NCI-H2196 treated with DMSO at 0.1 percent for 48 hours (cell line): ENCODE data around the gene IL17RD.

Experiments used
- DNase-seq: peaks from one replicate; lab custom pipeline; 2025; ENCODE audit not compliant: unreplicated experiment; lab: John Stamatoyannopoulos, UW

IL17RD gene

DNA sequence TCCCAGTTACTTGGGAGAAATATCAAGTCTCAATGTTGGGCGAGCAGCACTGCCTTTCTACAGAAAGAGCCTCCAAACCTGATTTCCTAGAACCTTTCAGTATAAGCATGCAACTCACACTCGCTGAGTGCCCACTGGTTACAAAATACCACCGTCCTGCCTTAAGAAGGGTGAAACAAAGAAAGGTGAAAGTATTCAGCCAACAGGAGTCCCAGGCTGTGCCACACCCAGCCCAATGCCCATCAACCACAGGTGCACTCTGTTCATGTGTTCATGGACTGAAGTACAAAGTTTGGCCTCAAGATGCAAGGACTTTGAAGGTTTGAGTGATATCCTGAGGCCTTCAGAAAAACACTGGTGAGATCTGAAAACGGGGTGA is 34.0 kb downstream of the IL17RD start:
- DNase-seq, result no peak

DNA sequence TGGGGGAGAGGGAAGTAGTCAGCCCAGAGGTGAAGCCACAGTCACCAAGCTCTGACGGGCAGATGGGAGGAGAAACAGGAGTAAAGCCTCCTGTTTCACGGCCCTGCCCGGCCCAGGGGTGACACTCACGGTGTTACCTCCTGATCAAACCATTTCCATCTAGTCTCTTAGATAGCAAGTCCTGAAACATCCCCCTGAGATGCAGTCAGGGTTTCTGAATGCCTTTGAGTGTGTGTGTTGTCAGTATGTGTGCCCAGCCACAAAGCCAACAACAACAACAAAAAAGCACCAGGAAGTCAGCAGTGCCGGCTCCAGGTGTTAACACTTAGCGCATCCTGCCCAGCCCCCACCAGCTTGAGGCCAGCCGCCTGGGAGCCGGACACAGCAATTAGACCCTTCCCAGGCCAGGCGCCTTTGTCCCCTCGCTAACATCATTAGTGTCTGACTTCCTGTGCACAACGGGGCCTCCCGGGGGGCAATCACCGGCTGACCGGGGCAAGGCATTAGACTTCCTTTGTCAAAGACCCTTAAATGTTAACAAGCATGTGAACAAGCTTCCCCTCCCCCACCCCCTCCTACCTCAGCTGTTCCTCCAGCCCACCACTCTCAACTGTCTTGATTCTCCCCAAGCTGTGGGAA is 34.5 kb downstream of the IL17RD start:
- DNase-seq, result no peak

DNA sequence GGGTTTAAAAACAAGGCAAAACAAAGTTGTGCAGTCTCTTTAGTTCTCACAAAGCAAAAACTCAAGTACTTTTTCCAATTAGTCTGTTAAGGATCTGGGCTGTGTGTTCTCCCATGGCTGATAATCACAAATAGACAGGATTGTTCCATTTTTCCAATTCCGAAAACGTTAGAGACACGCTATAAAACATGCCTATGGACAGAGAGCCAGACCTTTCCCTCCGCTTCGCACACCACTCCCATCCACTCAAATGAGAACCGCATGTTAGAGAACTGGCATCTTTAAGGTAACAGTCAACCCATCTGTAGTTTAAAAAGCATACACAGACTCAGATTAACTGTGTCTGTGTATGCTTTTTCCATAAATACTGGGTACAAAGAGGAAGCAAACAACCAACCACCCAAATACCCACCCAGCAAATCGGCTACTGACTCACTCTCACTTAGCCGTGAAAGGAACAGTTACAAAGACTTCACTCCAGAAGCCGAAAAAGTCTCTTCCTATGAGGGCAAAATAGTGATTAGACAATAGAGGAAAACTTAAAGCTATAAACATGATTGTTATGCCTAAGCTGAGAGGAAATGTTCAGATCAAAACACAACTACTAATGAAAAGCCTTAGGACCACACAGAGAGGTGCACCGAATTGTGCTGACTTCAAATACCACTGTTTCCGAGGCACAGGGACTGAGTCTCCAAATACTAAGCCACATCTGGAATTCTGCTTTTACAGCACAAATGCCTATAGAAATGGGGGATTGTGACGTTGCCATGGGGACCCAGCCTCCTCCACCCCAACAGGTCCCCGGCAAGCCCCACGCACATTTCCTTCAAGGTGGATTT is 36.1 kb downstream of the IL17RD start:
- DNase-seq, result no peak

DNA sequence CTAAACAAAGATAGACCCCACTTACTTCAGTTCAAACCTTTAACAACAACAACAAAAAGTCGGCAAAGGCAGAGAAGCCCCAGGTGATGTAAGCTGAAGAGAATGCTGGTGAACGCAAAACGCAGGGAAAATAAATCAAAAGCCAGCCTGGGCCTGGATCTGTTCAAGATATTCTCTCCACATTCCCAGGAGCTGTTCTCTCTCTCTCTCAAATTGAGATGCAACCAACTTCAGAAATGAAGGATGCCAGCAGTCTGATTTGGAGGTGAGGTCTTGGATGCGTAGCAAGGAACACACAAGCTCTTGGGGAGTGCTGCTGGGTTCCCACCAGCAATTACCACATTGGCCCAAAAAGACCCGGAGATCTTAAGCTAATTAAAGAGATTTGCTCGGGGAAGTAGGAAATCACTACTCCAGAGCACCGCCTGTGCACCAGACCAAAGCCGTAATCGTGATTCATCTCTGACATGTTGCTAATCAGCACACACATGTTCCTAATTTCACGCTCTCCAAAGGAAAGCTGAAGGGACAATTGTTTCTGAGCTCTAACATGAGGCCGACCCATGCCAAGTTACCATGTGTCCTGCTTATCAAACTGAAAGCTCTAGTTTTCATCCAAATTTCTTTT is 37.1 kb downstream of the IL17RD start:
- DNase-seq, result no peak

DNA sequence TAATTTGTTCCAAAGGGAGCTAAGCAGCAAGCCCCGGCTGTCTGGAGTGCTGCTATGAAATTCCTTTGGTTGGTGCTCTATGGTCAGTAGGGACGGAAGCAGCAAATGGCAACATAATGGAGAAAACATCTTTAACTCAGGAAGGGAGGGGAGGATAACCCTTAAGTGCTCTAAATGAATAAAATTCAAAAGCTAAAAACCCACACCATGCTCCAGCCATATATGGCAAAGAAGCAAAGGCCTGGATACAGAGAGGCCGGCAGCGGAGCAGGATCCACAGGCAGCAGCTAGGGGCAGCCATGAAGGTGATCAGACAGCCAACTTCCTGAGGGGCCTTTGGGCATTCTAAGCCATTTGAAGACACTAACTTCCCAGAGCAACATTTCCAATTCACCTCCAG is 38.9 kb downstream of the IL17RD start:
- DNase-seq, result no peak

DNA sequence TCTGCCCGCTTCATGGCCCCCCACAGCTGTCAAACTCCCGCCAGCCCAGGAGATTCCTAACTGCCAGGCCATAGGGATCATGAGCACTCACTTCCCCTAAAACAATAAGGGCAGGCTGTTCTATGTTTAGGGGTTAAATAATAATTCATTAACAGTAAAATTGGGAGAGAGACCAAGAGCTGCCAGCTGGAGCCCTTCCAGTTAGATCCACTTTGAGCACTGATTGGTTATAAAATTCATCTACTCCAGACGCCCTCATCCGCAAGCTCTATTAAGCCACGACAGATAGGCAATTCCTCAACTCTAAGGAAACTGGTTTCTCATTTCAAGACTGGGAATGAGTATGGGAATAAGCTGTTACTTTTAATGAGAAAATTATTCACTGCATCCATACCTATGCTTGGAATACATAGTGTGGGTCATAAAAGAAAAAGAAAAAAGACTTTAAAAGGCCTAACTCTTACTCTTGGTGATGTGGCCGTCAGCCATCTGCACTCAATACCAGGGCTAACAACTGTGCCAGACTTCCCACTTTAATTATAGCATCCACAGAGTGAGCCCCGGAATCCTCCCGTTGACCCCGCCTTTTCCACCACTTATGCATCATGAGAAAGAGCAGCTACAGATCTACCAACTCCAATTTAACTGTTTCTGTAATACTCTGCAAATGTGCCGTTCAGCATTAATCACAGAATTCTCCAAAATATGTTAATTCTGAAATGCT is 44.5 kb downstream of the IL17RD start:
- no peak for DNase-seq

DNA sequence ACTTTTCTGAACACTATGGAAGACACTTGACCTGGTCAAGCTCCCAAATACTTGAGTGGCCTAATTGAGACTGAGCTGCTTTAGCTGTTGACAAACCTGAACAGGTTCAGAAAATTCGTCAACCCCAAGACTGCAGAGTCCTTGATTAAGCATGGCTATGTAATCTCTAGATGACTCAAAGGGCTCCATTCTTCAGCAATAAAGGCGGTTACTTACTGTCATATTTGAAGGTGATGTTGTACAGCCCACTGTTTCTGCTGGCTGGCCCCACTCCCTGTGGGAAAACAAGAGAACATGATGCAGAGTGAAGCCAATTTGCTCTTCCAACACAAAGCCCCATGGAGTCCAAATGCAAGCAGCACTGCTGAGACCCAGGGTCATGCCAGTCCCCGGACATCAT is 45.1 kb downstream of the IL17RD start:
- DNase-seq, result no peak

DNA sequence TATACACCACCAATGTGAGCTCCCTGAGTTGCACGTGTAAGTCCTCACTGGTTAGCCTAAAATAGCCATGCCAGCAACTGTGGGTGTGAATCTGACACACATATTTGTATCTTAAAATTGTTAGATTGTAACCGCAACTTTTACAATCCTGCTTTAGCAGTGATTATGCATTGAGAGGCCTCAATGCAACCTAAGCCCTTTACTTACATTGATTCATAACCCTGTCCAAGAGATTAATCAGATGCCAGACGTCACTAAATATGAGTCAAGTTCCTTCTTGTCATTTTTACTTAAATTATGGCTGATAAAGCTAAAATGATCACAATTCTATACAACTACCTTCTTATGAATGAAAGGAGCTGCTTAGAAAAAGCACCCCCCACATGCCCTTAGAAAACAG is 46.9 kb downstream of the IL17RD start:
- DNase-seq, result no peak

DNA sequence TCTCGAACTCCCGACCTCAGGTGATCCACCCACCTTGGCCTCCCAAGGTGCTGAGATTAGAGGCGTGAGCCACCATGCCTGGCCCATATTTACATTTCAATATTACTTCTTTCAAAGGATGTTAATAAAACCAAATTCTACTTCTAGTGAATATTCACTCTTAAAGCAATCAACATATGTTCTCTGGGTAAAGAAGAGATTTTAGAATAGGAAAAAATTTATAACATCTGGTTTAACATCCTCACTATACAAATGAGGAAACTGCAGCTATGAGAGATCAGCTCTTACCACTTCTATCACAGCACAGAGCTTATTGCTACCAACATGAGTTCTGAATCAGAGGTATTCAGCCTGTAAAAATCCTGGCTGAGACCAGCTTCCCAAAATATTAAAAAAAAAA is 48.7 kb downstream of the IL17RD start:
- DNase-seq, result no peak

DNA sequence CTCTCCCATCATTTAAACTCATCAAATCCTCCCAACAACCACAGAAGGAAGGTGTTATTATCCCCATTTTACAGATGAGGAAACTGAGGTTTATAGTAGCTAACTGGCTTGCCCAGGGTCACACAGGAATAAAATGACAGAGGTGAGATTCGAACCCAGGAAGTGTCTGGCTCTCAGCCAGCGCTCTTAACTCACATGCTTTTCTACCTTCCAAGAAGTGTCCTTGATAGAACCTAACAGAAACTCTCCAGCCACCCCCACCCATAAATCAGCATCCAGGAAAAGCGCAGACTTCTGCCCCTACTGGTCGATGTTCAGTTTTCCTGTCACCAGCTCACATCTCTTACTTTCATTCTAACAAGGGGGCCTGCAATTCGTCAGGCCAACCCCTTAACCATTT is 52.9 kb downstream of the IL17RD start:
- no peak for DNase-seq

DNA sequence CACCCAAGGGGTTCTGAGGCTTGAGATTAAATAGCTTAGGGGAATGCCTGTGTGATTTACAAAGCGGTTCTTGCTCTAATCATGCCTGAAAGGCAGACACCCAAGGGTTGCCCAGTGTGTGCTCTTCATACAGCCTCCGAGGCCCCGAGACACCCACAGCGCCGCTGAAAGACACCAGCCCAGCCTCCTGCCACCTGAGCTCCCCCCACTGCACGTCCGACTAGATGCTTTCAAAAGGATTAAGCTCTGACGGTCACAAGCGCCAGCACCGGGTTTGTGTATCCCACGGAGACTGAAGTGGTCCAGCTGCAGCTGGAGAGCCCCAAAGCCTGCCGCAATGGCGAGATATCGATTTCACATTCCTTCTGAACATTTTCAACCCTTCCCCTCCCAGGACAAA is 54.4 kb downstream of the IL17RD start:
- no peak for DNase-seq

DNA sequence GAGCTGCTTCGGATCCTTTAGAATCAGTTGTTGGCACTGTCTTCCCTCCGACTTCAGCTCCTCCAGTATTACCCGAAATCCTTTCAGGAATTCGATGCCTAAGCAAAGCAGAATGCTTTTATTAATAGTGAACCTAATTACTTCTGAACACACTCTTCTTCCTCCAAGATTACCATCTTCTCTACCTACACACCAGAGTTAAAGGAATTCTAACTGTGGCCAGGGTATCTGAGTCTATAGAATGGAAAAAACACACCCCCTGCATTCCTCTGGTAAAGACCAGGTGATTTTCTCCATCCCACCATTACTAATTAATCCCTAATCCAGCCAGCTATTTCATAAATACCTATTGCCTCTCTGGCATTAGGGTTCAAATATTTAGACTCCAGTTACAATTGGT is 54.9 kb downstream of the IL17RD start:
- DNase-seq, result no peak

DNA sequence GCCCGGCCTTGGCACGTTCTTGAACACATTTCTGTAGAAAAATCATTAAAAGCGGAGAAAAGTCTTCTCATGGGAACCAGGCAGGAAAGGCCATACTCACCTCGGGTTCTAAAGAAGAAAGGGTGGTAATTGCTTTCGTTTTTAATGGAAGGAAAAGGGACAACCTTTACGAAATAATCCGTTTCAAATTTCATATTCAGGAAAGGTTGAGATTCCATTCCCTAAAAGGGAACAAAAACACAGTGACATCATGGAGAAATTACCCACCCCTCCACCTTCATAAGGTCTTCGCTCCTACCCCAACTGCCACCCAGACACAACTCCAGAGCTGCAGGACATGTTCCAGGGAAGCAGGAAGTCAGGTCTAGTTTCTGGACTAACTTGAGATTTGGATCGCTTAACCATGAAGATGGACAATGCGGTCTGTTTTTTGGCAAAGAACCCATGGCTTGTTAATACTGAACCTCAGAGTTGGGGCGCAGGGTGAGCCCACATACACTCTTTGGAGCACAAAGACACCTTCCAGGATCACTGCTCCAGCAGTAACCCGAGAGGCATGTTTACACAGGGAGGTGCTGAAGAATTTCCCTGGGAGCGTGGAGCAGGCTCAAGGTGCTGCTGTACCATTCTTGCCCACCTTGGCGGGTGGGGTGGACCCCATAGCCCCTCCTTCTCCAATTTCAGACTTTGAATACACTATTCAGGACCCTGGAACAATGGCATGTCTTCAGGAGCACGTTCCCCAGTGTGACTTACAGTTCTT is 55.5 kb downstream of the IL17RD start:
- no peak for DNase-seq

DNA sequence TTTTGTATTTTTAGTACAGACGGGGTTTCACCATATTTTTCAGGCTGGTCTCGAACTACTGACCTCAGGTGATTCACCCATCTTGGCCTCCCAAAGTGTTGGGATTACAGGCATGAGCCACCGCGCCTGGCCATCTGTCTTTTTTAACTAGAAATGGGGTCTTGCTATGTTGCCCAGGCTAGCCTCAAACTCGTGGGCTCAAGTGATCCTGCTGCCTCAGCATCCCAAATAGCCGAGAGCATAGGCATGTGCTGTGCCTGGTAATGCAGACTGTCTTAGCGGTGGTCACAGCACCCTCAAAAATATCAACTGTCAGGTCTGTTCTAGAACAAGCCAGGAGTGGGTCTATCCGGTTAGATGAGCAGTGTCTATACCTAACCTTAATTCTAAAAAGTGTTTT is 56.5 kb downstream of the IL17RD start:
- DNase-seq, result no peak

DNA sequence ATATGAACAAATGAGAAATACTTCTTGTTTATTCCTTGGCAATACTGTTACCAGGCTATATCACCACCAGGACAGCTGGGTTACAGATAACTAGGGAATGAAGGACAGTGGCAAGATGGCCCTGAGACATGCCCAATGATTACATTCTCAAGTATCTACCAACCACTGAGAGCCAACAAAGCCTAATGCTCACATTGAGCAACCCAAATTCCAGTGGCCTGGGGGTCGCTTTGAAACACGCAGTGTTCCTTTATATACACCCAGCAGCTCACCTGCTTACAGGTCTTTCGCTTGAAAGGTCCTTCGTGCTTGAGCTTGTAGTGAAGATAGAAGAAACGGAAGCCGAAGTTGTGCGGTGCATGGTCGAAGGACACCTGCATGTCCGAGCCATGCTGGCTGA is 59.6 kb downstream of the IL17RD start:
- DNase-seq, result no peak

DNA sequence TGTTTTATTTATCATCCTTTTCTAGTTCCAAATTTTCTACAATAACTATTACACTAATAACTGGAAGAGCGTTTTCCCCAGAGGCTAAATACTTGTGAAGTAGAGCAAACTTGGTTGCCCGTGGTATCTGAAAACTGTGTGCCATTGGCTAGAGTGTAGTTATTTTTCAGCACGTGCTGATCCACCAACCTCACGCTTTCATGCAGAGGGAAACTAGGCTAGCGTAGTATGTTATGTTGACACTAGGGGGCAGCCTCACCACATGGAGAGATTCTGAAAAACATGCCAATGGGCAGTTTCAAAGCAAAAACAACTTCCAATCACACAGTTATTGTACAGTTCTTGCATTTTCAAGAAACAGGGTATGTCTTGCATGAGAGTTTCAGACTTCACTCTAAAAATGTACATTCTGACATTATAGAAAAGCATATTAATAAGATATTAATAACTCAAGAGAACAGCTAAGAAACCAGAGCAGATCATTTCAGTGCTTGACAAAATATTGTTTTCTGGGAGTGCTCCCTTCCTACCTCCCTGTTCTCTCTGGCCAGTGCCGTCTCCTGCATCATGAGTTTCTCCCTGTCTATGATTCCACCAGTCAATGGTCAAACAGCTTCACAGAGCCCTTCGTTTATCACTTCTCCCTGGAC is 65.0 kb downstream of the IL17RD start:
- no peak for DNase-seq

DNA sequence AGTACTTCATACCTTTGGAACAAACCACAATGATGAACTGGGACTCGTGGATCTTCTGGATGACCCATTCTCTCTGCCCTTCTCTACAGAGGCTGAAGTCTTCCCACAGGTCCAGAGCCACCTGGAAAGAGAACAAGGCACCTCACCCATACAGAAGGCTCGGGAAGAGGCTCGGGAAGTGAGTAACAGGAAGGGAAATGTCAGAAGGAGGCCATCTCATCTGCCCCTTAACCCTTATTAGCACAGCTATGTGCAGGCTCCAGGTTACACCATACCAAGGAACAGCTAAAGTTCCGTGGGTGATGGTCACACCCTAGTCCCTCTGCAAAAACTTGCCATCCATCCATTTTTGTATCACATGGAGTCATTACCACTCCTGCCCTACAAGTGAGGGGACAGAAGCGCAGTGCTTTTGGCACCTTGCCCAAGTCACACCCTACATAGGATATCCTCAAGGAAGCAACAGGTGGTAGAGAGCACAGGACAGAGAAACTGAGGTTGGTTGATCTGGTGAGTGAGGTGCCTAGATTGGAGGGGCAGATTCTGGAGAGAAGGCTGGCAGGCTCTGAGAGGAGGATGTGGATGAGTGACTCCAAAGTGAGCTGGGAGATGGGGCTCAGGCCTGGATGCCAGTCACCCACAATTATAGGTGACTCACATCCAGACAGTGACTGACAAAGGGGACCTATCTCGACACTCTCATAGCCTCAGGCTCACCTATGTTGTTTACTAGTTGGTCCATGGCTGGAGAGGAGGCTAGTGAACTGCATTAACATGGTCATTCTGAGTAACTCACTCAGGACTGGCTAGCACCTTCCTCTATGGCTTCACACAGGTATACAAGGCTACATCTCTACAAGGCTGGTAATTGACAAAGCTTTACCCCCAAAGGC is 66.5 kb downstream of the IL17RD start:
- DNase-seq, result no peak

DNA sequence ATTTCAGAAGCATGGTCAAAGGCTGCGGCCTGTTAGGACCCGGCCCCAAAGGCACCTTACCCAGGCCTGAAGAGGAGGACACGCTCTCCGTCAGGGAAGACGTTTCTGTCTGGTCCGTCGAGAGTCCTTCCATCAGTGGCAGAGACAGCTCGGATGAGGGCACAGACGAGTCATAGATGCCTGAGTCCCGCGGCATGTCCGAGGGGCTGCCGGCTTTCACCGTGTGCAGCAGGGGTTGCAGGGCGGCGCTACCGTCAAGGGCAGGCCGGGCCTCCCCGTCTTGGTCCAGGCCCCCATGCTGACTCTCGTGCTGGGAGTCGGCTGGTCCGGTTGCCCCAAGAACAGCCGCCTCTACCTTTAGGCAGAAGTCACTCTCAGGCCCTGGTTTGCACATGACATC is 67.6 kb downstream of the IL17RD start:
- DNase-seq, result no peak

DNA sequence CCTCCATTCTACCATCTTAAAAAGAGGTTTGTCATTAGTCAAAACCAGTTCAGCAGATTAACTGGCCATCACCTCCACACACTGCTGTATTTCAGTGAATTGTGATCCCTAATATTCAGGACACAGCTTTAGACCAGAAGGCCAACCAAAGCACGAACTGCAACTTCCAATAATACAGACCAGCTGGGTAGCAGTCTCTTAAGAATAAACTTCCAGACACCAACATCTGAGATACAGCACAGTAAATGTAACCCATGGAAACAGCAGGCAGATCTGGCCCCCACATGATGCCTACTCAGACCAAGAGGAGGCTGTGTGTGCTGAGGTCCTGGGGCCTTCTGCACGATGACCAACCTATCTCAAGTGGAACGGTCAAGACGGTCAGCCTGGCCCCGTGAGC is 69.8 kb downstream of the IL17RD start:
- DNase-seq, result no peak

DNA sequence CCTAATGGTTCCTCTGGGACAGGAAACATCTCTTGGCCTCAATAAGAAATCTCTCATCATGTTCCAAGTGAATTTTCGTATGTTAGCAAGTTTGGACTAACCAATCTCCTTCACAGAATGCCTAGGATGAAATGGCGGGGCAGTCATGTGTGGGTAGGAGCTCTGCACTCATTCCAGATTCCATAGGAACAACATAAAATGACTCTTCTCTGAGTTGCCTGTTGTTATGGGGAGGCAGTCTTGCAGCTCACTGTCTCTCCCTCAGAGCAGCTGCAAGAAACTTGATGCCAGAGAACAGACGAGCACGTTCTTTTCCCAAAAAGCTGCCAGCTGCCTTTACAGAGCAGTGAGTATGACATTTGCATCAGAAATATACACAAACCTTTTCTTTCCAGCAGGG is 70.6 kb downstream of the IL17RD start:
- DNase-seq, result no peak
